Left ventricle myocardium inferior (tissue), 1 donor: ENCODE measurements around the gene GPR137. TPM values are rescaled to one million over a fixed set of nuclear protein-coding genes. Genes with fewer than 3 reads are reported as not detected.

Experiments
- DNase-seq: peaks from one replicate; pipeline ENCODE4 v3.0.0-alpha.2; 2020
- H3K27ac ChIP-seq: fragments of 200-600 bp; replicated peaks from 2 replicates; pipeline ENCODE4 v1.8.0; 2021
- H3K27me3 ChIP-seq: fragments of 200-600 bp; 2 replicates; pipeline ENCODE4 v1.8.0; 2021; ENCODE audit warnings: low read depth
- H3K36me3 ChIP-seq: fragments of 200-600 bp; 2 replicates; pipeline ENCODE4 v1.8.0; 2021
- H3K4me1 ChIP-seq: fragments of 200-600 bp; 2 replicates; pipeline ENCODE4 v1.8.0; 2021
- H3K4me3 ChIP-seq: fragments of 200-600 bp; 2 replicates; pipeline ENCODE4 v1.8.0; 2021; ENCODE audit warnings: mild to moderate bottlenecking, moderate library complexity
- H3K9me3 ChIP-seq: fragments of 200-600 bp; replicated peaks from 2 replicates; pipeline ENCODE4 v1.8.0; 2021
- CTCF ChIP-seq: fragments of 200-600 bp; IDR thresholded peaks from 2 replicates; pipeline ENCODE4 v1.8.0; 2021; ENCODE audit warnings: antibody characterized with exemption, mild to moderate bottlenecking, borderline replicate concordance
- intact Hi-C: fragments of 100-400 bp; cut with micrococcal nuclease; formaldehyde crosslinking; loops from one replicate; pipeline ENCODE4 v1.11.0; 2022
- total RNA-seq: library from RNA; stranded (reverse); fragmentation: NEBNext Ultra II Directional; extraction: Animal tissue kit (Norgen Biotek cat#: 25700); gene quantifications from one replicate; pipeline ENCODE4 v1.2.1, GENCODE V29; 2021
- donor health status: DM: no; HTN: yes; CAD: no; lungs with severe emphysema.

GPR137 gene
- total RNA-seq, 1 donor from 2014 or later: 28.4 TPM

DNA sequence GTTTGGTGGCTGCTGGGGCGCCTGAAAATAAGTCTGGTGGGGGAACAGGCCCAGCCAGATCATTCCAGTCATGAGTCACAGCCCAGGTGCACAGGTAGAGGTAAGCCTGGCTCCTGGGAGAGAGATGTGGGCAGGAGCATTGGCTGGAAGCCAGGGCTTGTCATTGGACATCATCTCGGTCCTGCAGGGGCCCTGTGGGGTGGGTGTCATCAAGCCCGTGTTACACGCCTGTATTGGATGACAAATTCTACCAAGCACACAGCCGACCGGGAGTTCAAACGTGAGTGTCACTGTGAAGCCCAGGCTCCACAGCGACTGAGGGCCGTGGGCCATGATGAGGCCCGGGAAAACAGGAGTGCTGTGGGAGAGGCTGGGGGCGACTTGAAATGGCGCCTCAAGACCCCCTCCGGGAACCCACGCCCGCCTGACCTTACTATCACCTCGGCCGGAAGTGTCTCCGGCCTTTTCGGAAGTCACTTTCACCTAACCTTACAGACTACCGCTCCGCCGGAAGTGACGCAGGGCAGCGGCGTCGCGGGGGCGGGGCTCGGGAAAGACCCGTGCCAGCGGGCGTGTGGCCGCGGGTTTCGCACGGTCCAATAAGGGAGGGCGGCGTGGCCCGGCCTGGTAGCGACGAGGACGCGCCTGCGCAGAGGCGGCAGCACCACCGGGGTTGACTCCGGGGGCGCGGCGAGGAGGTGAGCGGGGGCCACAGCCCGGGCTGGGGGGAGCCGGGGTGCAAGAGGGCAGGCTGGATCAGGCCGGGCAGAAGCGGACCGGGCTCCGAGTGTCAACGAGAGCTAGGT, 45.0 kb upstream of the GPR137 start, which contains the start of gene FKBP2:
Gene FKBP2, plus strand, starts transcription at position 661 of the 806 bp plus-strand sequence. CDS start 1,293 bp downstream, outside the sequence.
- DNase-seq: peak; percentile 97
- TF ChIP-seq CTCF: no peak
- Histone ChIP-seq H3K4me3 (peak within 1 kb of the TSS; percentile 84), H3K27ac (peak within 1 kb of the TSS; percentile 100), H3K9me3 (no peaks in the 10 kb centered on the region), H3K27me3 (no peaks in the 10 kb centered on the region), H3K36me3 (peaks cover 34% of the 10 kb centered on the region), H3K4me1 (peaks cover 68% of the 10 kb centered on the region)
- intact Hi-C loops: no loop called here

DNA sequence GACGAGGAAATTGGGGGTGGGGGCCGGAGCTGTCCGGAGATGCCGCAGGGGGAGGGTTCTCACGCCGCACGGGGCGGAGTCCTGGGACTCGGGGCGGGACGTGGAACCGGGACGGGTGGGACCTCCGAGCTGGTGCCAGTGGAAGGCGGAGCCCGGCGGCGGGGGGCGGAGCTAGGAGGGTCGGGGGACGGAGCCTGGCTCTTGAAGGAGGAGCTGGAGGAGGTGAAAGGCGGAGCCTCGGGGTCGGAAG, 44.5 kb upstream of the GPR137 start:
- intact Hi-C loops: no loop called here
- no peaks in the 10 kb centered on the region for H3K27me3 ChIP-seq
- H3K27ac ChIP-seq: peak overlapping the region; percentile 100
- peaks cover 34% of the 10 kb centered on the region for H3K36me3 ChIP-seq
- DNase-seq: peak; percentile 100
- H3K4me1 ChIP-seq: peaks cover 68% of the 10 kb centered on the region
- TF ChIP-seq CTCF: no peak
- peak overlapping the region; percentile 84 for H3K4me3 ChIP-seq
- no peaks in the 10 kb centered on the region for H3K9me3 ChIP-seq

DNA sequence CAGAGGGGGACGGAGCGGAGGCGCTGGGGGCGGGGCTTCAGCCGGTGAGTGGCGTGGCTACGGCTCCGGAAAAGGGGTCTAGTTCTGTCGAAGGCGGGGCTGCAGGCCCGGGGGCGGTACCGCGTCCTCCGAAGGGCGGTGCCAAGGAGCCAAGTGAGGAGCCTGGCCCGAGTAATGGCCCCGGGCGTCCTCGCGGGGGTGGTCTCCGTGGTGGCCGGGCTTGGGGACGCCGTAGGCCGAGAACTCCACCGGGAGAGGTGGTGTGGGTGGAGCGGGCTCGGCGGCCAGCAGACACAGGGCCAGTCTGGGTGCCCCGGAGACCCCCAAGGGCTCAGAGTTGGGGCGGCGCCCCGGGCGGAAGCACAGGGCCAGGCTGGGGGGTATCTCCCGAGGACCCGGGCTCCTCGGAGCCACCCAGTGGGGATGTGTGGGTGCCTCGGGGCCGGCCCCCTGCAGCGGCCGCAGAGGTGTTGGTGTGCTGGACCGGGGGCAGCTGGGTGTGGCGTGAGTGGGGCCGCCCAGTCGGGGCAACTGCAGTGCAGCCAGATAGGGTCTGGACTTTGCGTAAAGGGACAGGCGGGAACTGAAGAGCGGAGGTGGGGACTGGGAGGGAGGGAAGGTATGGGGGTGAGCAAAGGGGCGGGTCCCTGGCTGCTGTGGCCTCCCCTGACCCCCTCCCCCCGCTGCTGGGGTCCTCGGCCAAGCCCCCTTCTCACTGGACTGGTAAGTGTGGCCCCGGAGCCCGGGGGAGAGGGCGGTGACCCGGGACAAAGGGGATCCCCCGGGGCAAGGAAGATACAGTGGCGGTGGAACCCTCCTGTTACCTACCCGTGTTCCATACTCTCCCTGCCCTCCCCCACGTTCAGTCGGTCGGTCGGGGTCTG, 43.9 kb upstream of the GPR137 start:
- no peaks in the 10 kb centered on the region for H3K9me3 ChIP-seq
- no peaks in the 10 kb centered on the region for H3K27me3 ChIP-seq
- peaks cover 34% of the 10 kb centered on the region for H3K36me3 ChIP-seq
- peak overlapping the region; percentile 100 for H3K27ac ChIP-seq
- peaks cover 64% of the 10 kb centered on the region for H3K4me1 ChIP-seq
- intact Hi-C loops: no loop called here
- TF ChIP-seq CTCF: peak; percentile 7
- peak; percentile 51 for DNase-seq
- H3K4me3 ChIP-seq: peak overlapping the region; percentile 84

- no peak for TF ChIP-seq CTCF
- H3K9me3 ChIP-seq: no peaks in the 10 kb centered on the region
- peaks cover 21% of the 10 kb centered on the region for H3K36me3 ChIP-seq
- intact Hi-C loops: no loop called here
- peak overlapping the region; percentile 100 for H3K27ac ChIP-seq
- peak overlapping the region; percentile 84 for H3K4me3 ChIP-seq
- no peak for DNase-seq
- peaks cover 70% of the 10 kb centered on the region for H3K4me1 ChIP-seq
- H3K27me3 ChIP-seq: no peaks in the 10 kb centered on the region
Observed at GRCh38 chr11:64243236-64243854, 42.3 kb upstream of the GPR137 start.

DNA sequence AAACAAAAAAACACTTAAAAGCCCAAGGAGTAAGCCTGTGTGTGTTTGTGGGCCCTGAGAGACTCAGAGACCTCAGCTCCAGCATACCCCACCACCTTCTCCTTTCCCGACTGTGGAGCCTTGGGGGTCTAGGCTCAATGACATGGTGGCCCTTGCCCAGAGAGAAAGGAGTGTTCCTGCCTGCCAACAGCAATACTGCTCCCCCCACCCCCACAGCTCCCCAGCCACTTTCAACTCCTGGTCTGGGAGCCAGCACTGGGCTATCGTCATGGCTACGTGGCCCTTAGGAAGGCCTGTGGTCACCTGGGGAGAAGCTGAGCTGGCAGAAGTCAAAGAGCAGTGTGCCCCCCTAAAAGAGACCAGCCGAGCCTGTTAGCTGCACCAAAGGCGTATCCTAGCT, 41.5 kb upstream of the GPR137 start:
- Histone ChIP-seq H3K27ac (peak overlapping the region; percentile 100), H3K4me3 (no peak overlapping the region), H3K9me3 (no peaks in the 10 kb centered on the region), H3K27me3 (no peaks in the 10 kb centered on the region), H3K4me1 (peaks cover 70% of the 10 kb centered on the region), H3K36me3 (peaks cover 17% of the 10 kb centered on the region)
- DNase-seq: no peak
- TF ChIP-seq CTCF: no peak
- intact Hi-C loops: no loop called here
